Right renal cortex interstitium (tissue), 3 donors: Measurements from ENCODE around the gene SC5D. TPM values are rescaled to one million over a fixed set of nuclear protein-coding genes. Genes with fewer than 3 reads are reported as not detected.

ENCODE experiments used
- DNase-seq, 3 donors: peaks; one replicate each; pipeline ENCODE4 v3.0.0-alpha.2; 2013; ENCODE audit warnings: low read depth in 3 of 3, low spot score in 2 of 3
- polyA plus RNA-seq, 3 donors: library from polyadenylated mRNA; unstranded; fragments of 120-200 nt; gene quantifications; one replicate each; pipeline ENCODE4 v1.2.1, GENCODE V29; 2013; ENCODE audit not compliant: insufficient read length in 3 of 3

The SC5D gene
- polyA plus RNA-seq, 3 donors: 66.1 to 69.0 (median 68.3) TPM

DNA sequence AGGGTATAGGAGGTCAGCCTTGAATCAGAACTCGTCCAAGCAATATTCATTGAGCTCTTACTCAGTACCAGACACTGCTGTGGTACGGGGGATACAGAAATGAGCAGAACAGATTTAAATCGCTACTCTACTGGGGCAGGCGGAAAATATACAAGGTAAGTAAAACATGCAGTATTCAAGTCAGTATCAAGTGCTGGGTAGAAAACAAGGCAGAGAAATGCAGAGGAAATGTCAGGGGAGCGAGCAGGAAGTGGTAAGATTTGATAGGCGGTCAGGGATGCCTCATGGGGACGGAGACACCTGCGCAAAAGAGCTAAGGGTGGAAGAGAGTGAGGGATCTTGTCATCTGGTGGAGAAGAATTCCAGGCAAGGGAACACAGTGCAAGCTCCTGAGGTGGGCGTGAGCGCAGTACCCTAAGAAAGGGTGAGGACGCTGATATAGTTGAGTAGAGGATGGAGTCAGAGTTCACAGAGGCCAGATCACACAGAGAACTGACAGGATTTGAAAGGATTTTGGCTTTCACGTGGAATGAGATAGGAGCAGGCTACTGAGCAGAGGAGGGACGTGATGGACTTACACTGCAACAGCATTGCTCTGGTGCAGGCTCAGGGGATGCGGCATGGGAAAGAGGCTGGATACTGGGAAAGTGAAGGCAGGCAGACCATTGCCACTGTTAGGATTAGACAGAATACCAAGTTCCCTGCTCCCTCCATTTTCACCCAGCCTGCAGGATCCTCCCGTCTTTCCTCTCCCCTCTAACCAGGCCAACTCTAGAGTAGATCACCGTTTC, 35.8 kb downstream of the SC5D start:
- DNase-seq: no peak

DNA sequence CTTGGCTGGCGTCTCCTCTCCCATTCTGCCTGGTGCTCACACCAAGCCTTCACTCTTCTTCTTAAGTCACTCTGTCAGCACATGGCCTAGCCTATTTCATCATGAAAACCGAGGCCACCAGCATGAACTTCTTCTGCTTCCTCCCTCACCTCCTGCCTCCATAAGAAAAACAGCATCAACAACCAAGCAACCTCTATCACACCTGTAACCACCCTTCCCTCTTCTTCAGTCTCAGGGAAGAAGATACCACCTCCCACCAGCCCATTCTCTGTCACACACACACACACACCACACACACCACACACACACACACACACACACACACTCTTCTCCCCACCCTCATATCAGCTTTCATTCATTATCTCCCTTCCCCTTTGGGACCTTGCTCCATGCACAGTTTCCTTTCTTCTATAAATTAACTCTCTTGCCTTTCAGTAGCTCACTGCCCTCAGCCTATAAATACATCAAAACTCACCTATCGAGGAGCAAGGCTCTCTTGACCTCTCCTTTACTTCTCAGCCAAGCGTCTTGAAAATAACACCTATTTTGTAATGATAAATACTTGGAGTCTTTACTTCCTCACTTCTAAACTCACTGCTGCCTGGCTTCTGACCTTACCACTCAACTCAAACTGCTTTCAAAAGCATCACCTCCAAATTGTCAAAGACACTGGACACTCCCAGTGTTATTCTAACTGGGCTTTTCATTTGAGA, 36.6 kb downstream of the SC5D start:
- no peak for DNase-seq

DNA sequence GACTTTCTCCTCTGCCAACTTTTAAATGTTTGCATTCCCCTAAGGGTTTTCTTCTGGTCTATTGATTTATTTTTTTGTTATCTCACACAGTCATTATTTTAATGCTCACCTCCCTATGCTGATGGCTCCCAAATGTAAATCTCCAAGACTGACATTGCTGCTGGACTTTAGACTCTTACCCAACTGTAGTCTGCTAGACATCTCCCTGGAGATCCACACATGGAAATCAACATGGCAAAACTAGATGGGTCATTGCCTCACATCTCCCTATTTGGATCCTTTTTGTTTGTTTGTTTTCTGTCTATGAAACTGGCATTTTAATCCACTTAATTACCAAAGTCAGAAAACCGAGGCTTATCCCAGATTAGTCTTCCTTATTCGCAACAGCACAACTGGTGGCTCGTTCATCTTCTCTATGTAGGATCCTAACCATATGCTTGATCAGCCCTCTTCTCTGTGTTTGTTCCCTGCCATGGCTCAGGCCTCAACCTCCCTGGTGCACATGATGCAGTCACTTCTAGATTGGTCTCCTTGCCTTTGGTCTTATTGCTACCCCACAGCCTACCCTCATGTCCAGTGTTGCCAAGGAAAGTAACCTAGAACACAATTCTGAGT, 37.3 kb downstream of the SC5D start:
- no peak for DNase-seq

DNA sequence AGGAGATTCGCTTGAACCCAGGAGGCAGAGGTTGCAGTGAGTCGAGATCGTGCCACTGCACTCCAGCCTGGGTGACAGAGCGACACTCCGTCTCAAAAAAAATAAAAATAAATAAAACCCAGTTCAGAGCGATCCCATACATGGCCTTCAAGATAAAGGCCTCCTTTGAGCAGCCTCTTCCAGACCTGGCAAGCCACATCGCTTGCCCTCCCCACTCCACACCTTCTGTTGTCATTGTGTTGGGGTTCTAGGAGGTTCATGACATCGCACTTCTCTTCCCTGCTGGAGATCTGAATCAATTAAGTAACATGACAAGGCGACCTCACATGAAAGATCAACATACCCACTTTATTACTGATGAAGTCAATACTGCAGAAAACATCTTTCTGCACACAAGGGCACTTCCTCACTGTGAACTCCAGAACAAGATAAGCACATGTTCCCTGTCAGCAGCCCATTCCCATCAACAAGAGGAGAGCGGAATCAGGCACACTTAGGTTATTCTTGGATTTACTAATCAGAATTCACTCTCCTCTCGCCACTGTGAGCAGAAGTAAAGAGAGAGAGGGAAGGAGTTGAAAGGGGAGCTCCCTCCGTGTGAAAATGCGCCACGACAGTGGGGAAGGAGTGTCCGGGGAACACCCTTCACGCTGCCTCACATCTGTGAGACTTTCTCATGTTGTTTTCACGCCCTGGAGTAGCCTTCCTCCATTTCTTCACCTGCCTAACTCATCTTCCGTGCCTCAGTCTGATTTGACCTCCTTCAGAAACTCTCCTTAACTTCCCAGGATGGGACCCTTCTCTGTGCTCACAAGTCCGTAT, 38.3 kb downstream of the SC5D start:
- no peak for DNase-seq

DNA sequence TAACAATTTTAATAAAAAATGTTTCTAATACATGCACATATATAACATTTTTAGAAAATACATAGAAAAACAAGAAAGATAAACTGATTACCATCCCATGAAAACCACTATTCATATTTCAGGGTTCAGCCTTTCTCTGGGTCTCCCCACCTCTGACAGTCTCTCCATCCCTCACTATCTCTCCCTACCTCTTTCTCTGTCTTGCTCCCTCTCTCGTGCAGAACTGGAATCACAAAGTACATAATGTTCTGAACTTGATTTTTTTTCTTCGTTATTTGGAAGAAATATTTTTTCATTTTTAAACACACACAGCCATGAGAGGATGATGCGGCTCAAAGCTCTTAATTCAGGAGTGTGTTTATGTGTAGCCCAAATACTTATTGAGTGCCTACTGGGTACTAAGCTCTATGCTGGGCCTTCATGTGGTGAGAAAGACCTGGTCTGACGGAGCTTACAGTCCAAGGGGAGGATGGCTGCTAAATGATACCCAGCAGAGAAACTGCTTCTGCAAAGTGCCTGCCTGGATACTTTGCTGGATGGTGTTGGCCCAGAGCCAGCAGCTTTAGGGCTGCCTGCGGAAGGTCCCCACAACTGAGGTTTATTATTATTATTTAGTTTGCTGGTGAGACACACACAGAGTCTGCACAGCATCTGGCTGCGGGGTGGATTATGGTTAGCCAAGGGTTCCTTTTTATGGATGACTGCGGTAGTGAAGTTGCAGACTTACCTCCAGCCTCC, 42.6 kb downstream of the SC5D start:
- no peak for DNase-seq

DNA sequence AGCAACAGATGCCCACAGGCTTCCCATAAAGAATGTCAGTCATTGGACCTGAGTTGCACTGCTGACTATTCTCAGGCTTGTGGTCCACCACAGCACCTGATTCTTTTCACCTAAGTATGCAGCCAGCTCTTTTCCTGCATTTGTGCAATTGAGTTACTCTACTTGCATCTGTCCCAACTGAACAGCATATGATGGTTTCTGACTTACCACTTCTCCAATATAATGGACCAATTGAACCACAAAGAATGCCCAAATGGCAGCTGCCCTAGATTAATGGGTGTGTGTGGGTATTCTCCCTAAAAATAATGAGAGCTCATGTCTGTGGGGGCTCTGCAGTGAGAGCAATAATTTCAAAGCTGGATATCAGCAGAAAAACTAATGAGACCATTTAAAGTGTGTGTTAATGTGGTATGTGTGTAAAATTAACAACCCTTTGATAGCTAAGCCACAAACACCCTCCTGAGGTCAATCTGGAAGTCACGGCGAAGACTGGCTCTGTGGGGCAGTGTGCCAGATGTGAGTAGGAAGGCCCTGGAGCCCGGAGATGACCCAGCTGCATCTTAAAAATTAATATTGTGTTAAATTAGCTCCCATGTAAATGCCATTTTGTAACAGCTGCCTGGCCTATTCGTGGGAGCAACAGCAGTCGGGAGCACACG, 43.8 kb downstream of the SC5D start:
- no peak for DNase-seq

DNA sequence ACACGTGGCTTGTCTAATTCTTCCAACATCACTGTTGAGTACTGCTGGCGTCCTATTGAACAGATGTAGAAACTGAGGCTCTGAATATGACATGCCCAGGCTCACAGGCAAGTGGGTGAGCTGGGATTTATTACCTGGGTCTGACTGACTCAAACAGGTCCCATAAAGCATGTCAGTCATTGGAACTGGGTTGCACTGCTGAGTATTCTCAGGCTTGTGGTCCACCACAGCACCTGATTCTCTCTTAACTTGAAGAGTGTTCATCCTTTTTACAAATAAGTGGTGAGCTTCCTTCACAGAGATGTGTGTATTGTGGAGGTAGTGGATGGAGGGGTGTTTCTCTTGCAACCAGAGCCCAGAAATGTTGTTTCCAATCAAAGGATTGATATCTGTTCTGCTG, 44.5 kb downstream of the SC5D start:
- no peak for DNase-seq

DNA sequence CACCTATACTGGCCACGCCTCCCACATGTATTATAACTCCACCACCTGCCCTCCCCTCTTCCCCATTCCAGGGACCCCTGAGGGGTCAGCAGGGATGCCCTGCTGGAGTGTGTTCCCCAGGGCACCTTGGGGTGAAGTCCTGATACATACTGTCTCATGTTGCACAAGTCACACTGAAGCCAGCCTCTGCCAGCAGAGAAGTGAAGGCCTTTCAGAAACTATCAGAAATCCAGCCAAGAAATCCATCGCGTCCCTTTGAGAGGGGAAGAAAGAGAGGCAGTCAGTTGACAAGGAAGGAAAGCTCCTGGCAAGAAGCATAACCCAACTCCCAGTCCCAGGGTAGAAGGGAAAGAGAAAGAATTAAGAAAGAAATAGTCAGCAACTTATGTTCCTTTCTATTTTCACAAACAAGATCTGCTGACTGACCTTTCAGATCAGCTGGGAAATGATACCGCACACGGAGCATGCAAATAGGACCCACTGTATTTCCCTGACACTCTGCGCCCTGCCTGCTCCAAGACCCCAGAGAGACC, 45.2 kb downstream of the SC5D start:
- no peak for DNase-seq

DNA sequence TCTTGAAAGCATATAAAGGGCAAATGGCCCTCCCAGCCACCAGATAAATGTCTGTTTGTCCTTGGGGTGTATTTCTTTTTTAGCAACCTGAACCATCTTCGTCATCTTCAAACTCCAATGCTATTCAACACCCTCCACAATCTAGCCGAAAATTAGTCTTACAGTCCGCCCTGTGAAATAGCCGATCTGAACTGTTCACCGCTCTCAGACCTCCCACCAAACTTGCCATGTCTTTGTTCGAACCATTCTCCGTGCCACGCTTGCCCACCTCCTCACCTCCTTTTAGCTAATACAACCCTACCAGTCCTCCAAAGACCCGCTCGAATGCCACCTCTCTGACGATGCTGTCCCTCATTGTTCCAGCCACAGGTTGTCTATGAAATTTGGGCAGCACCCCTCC, 46.0 kb downstream of the SC5D start:
- DNase-seq: no peak

DNA sequence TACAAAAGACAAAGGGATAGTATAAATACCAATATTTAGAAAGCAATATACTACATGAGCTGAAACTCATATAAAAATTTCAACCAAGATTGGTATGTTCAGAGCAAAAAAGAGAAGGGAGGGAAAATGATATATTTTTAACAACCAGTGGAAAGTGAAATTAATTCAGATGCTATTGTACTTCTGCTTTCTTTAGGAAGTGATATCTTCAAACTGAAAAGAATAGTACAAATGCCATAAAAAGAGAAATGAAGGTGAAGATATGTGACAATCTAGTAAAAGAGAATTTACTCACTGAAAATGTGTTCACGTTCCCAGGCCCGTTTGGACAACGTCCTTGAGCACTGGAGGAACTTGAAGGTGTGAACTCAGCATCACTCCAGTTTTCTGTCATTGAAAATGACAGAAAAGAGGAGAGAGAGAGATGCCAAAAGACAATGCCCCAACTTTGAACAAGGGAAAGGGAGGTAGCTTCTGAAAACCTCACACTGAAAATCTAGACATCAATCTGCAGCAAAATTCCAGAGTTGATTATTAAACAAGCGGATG, 47.5 kb downstream of the SC5D start:
- no peak for DNase-seq

DNA sequence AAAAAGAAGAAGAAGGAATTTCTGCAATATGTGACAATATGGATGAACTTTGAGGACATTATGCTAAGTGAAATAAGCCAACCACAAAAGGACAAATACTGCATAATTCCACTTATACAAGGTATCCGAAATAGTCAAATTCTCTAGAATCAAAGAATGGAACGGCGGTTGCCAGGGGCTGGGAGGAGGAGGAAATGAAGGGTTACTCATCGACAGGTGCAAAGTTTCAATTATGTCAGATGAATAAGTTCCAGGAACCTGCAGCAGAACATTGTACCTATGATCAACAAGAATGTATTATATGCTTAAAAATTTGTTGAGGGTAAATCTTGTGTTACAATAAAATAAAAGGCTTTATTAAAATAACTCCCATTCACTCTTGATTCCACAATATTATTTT, 49.0 kb downstream of the SC5D start:
- DNase-seq: no peak

DNA sequence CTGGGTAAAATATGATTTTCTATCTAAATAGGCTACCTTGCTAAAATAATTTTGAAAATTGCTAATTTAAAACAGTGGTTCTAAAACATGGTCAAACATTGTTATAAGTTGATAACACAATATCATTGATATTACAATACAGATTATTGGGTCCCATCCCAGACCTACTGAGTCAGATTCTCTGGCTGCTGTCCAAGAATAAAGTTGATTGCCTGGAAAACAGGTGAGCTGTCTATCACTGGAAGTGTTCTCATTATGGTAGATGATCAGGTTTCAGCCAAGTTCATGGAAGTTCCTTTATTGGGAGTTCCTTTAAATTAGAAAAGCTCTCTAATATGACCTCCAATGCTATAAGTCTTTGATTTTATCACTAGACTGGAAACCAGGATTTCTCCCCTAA, 52.3 kb downstream of the SC5D start:
- no peak for DNase-seq

DNA sequence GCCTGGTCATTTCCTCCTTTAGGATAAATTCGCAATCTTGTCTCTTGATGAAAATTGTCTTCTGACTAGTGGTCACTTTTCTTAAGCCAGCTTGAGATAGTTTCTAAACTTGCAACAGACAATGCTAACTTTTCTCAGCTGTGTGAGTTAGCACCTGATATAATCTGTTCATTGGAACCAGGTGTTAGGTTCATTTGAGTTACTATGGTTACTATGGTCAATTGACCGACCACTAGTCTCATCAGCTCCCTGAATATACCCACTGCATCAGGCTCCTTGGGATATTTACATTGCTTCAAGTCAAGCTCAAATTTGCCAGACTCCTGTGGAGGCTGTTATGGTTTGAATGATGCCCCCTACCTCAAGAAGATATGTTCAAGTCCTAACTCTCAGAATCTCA, 54.5 kb downstream of the SC5D start:
- DNase-seq: no peak

DNA sequence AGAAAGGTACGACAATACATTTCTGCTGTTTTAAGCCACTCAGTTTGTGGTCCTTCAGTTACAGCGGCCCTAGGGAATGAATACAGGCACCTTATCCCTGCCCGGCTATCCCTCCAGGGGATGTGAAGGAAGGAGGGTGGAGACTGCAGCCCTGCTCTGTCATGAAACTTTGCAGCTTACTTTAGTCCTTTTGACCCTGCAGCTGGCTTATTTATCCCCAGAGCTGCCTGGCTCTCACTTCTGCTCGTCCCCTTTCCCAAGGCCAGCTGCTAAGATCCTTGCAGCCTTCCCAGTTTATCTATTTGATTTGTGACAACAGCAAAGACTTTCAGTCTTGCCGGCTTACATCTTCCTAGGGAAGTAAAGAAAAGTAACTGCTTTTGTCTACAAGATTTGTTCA, 55.2 kb downstream of the SC5D start:
- no peak for DNase-seq

DNA sequence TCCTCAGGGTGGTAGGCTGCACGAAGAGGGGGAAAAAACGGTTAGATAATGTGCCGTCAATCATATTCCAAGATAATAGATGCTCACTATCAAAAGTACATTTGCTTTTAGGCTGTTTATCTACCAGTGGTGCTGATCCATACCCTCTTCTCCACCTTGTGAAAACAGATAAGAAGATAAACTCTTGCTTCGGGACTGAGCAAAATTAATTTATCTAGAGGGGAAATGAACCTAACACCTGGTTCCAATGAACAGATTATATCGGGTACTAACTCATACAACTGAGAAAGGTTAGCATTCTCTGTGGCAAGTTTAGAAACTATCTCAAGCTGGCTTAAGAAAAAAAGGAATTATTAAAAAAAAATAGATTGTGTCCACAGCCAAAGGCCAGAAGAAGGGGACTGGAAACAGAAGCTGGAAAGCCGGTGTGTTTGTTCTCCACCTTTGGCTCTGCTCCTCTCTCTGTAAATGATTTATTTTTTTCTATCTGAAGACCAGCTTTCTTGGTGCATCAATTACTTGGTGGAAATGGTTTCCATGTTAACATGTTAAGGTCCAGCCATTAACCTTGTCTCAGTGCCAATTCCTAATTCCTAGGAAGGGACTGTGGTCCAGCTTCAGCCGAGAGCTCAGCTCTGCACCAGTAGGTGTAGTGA, 55.8 kb downstream of the SC5D start:
- no peak for DNase-seq

DNA sequence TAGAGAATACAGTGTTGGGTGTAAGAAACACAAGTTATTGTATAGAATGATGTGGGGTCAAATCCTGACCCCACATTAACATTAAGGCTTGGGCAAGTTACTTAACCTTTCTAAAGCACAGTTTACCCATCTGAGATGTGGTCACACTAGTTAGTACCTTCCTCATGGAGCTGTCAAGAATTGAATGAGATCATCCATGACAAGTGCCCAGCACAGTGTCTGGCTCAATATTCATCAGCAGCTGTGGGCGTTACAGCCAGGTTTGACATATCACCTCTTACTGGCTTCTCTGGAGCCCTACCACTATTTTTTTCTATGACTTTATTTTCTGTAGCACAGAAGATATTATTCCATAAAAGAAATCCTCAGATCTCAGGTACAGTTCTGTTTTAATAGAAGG, 57.2 kb downstream of the SC5D start:
- DNase-seq: no peak

DNA sequence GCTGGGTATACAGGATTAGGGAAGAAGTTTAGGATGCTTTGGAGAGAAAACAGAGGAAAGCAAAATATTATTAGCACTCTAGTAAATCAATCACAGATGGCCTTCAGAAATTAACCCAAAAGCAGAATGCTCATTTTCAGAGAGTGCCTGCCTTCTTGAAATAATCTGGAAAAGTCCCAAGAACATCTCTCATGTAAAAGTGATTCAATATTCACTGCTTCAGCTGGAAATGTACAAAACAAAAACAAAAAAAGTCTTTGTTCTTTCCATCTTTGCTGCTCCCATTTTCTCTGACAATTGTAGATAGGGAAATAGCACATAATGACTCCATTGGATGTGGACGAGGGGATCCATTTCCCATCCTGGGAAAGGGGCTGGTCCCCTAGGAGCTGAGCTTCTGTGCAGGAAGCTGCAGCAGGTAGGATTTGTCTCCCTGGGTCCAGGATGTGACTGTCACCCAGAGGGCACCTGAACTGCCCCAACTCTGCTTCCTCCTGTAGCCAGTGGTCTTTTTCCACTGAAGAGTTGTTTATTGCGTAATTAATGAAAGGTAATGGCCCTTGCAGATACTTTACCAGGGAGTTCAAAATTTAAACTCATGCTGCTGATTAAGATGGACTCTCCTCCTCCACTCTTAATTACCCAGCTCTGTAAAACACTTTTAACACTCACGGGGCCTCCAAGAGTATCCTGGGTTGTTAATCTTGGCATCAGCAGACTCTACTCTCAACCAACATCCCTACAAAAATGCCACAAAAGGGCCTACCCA, 57.9 kb downstream of the SC5D start:
- DNase-seq: peak in 2 of 3 donors; percentile 27 to 53

DNA sequence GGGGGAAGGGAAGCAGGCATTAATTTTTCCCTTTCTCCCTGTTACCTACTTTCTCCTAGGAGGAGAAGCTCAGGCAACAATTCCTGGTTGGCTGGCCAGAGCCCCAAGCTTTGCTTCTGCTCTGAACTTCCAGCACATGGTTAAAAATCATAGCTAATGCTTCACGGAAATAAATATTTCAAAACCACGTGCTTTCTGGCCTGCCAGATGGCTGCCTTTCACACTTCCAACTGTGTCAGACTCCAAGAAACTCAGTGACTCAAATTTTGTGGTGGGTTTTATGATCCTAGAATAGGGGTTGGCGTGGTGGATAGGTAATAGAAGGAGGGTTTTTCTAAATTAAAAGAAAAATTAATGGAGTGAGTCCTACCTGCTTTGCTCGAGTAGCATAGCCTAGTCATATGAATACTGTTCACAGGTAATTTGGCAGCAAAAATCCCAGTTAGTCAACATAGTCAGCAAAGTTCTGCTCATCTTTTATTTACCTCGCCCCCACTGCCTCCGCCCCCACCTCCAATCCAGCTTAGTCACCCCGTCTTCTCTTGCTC, 58.6 kb downstream of the SC5D start:
- no peak for DNase-seq
